ENCODE measurements around the gene PEX5L. TPM values are rescaled to one million over a fixed set of nuclear protein-coding genes. Genes with fewer than 3 reads are reported as not detected.

The PEX5L gene
- polyA plus RNA-seq, 1 donor from 2014 or later: 1.0 TPM

DNA sequence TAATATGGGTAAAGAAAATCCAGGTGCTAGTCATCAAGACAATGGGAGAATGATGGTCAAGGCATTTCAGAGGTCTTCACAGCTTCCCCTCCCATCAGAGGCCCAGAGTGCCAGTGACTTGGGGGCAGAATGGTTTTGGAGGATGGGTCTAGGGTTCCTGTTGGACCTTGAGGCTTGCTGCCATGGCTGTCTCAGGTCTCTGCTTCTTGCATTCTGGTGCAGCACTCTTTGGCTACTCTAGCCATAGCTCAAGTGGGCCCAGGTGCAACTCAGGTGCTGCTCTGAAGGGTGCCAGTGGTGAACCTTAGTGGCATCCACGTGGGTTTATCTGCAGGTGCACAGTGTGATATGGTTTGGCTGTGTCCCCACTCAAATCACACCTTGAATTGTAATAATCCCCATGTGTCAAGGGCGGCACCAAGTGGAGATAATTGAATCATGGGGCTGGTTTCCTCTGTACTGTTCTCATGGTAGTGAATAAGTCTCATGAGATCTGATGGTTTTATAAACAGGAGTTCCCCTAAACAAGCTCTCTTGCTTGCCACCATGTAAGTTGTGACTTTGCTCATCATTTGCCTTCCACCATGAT, 48.5 kb upstream of the PEX5L start:
- Histone ChIP-seq H3K4me2 (ENCODE audit: low read length) (no peak overlapping the region), H3K9me3 (ENCODE audit: low read length) (no peaks in the 10 kb centered on the region)

DNA sequence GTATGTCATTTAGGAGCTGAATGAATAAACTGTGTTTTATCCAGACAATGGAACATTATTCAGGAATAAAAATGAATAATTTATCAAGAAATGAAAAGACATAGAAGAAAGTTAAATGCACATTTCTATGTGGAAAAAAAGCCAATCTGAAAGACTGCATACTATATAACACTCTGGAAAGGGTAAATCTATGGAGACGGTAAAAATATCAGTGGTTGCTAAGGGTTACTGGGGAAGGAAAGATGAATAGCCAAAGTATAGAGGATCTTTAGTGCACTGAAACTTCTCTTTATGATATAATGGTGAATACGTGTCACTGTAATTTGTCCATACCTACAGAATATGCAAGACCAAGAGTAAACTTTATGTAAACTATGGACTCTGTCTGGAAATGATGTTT, 46.0 kb upstream of the PEX5L start:
- no peaks in the 10 kb centered on the region for H3K9me2 ChIP-seq (ENCODE audit: insufficient read depth, low read length)
- no peaks in the 10 kb centered on the region for H3K27me3 ChIP-seq (ENCODE audit: insufficient read depth, low read depth, low read length)
- H3K4me3 ChIP-seq (ENCODE audit: low read length): no peak overlapping the region
- H3K79me2 ChIP-seq (replicated peaks; ENCODE audit: insufficient read depth, low read length): no peaks in the 10 kb centered on the region
- no peaks in the 10 kb centered on the region for H3K9me3 ChIP-seq (ENCODE audit: low read length)
- TF ChIP-seq, protein P1, sequence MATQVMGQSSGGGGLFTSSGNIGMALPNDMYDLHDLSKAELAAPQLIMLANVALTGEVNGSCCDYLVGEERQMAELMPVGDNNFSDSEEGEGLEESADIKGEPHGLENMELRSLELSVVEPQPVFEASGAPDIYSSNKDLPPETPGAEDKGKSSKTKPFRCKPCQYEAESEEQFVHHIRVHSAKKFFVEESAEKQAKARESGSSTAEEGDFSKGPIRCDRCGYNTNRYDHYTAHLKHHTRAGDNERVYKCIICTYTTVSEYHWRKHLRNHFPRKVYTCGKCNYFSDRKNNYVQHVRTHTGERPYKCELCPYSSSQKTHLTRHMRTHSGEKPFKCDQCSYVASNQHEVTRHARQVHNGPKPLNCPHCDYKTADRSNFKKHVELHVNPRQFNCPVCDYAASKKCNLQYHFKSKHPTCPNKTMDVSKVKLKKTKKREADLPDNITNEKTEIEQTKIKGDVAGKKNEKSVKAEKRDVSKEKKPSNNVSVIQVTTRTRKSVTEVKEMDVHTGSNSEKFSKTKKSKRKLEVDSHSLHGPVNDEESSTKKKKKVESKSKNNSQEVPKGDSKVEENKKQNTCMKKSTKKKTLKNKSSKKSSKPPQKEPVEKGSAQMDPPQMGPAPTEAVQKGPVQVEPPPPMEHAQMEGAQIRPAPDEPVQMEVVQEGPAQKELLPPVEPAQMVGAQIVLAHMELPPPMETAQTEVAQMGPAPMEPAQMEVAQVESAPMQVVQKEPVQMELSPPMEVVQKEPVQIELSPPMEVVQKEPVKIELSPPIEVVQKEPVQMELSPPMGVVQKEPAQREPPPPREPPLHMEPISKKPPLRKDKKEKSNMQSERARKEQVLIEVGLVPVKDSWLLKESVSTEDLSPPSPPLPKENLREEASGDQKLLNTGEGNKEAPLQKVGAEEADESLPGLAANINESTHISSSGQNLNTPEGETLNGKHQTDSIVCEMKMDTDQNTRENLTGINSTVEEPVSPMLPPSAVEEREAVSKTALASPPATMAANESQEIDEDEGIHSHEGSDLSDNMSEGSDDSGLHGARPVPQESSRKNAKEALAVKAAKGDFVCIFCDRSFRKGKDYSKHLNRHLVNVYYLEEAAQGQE (IDR thresholded peaks at IDR 0.05; ENCODE audit: borderline replicate concordance): no peak
- TF ChIP-seq, protein P2, sequence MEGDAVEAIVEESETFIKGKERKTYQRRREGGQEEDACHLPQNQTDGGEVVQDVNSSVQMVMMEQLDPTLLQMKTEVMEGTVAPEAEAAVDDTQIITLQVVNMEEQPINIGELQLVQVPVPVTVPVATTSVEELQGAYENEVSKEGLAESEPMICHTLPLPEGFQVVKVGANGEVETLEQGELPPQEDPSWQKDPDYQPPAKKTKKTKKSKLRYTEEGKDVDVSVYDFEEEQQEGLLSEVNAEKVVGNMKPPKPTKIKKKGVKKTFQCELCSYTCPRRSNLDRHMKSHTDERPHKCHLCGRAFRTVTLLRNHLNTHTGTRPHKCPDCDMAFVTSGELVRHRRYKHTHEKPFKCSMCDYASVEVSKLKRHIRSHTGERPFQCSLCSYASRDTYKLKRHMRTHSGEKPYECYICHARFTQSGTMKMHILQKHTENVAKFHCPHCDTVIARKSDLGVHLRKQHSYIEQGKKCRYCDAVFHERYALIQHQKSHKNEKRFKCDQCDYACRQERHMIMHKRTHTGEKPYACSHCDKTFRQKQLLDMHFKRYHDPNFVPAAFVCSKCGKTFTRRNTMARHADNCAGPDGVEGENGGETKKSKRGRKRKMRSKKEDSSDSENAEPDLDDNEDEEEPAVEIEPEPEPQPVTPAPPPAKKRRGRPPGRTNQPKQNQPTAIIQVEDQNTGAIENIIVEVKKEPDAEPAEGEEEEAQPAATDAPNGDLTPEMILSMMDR (IDR thresholded peaks at IDR 0.05; ENCODE audit: poor library complexity, severe bottlenecking): no peak
- TF ChIP-seq TAF1 (IDR thresholded peaks at IDR 0.05; ENCODE audit: low read depth) (no peak), EP300 (conservative IDR thresholded peaks at IDR 0.05; ENCODE audit: poor library complexity, severe bottlenecking) (no peak), MXI1 (conservative IDR thresholded peaks at IDR 0.05; ENCODE audit: poor library complexity, severe bottlenecking) (no peak), RAD21 (conservative IDR thresholded peaks at IDR 0.05) (no peak), POLR2AphosphoS5 (IDR thresholded peaks at IDR 0.05) (no peak), EZH2 (IDR thresholded peaks at IDR 0.05; ENCODE audit: borderline replicate concordance, insufficient read depth, low read length, poor library complexity, severe bottlenecking) (no peak), SMC3 (conservative IDR thresholded peaks at IDR 0.05; ENCODE audit: poor library complexity) (no peak)
- no peak overlapping the region for H3K9ac ChIP-seq (ENCODE audit: low read length)
- H2AFZ ChIP-seq (ENCODE audit: low read depth, low read length): no peak overlapping the region
- no peak overlapping the region for H3K27ac ChIP-seq (ENCODE audit: low read length)
- no peaks in the 10 kb centered on the region for H3F3A ChIP-seq (ENCODE audit: insufficient read depth, low read length, poor library complexity, severe bottlenecking)
- no peaks in the 10 kb centered on the region for H3K36me3 ChIP-seq (ENCODE audit: insufficient read depth, low read length)
- H4K20me1 ChIP-seq (ENCODE audit: insufficient read depth): no peaks in the 10 kb centered on the region
- H3K4me2 ChIP-seq (ENCODE audit: low read length): no peak overlapping the region

More for the DNA sequence above, 48.5 kb upstream of the PEX5L start:
- Histone ChIP-seq H2AFZ (ENCODE audit: low read depth, low read length) (no peak overlapping the region), H3K9ac (ENCODE audit: low read length) (no peak overlapping the region), H3K27ac (ENCODE audit: low read length) (no peak overlapping the region), H3K36me3 (ENCODE audit: insufficient read depth, low read length) (no peaks in the 10 kb centered on the region), H4K20me1 (ENCODE audit: insufficient read depth) (no peaks in the 10 kb centered on the region), H3F3A (ENCODE audit: insufficient read depth, low read length, poor library complexity, severe bottlenecking) (no peaks in the 10 kb centered on the region), H3K27me3 (ENCODE audit: insufficient read depth, low read depth, low read length) (no peaks in the 10 kb centered on the region), H3K4me3 (ENCODE audit: low read length) (no peak overlapping the region), H3K79me2 (replicated peaks; ENCODE audit: insufficient read depth, low read length) (no peaks in the 10 kb centered on the region), H3K9me2 (ENCODE audit: insufficient read depth, low read length) (no peaks in the 10 kb centered on the region)
- TF ChIP-seq, protein P2 (IDR thresholded peaks at IDR 0.05; ENCODE audit: poor library complexity, severe bottlenecking): no peak
- TF ChIP-seq, protein P1 (IDR thresholded peaks at IDR 0.05; ENCODE audit: borderline replicate concordance): no peak
